GM12874 (cell line): ENCODE measurements around the gene CKMT2.

ENCODE experiments used
- TF ChIP-seq, protein P1 (sequence below): IDR thresholded peaks from 2 replicates; pipeline ENCODE4 v1.5.1; 2011; ENCODE audit warnings: low read depth, mild to moderate bottlenecking, control low read depth, low read length, moderate library complexity; ENCODE audit not compliant: insufficient read depth

The CKMT2 gene

DNA sequence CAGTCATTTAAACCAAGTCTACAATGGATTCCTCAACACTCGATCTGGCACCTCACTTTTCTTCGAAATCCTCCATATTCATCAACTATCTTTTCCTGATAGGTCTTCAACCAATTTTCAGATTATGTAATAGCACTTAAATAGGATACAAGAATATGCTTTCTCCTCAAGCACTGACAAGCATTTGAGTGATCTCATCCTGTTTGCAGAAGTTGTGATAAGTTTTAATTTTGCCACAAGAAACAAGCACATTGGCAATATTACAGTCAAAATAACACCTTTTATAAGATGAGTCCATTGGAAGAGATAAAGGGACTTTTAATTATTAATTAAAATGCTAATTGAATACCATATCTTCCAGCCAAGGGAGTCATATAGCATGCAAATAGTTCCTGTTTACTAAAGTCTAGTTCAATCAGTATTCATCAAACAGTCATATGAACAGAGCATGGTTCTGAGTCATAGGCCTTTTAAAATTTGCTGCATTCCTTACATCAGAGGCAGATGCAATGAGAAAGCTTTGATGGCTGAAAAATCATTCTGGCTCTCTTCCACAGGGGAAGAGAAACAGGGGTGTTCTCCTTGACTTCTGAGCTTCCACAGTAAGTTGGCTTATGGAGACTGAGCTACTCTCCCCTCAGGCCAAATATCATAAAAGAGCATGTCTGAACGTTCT, 35.5 kb downstream of the CKMT2 start:
- TF ChIP-seq, protein P1, sequence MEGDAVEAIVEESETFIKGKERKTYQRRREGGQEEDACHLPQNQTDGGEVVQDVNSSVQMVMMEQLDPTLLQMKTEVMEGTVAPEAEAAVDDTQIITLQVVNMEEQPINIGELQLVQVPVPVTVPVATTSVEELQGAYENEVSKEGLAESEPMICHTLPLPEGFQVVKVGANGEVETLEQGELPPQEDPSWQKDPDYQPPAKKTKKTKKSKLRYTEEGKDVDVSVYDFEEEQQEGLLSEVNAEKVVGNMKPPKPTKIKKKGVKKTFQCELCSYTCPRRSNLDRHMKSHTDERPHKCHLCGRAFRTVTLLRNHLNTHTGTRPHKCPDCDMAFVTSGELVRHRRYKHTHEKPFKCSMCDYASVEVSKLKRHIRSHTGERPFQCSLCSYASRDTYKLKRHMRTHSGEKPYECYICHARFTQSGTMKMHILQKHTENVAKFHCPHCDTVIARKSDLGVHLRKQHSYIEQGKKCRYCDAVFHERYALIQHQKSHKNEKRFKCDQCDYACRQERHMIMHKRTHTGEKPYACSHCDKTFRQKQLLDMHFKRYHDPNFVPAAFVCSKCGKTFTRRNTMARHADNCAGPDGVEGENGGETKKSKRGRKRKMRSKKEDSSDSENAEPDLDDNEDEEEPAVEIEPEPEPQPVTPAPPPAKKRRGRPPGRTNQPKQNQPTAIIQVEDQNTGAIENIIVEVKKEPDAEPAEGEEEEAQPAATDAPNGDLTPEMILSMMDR: no peak

DNA sequence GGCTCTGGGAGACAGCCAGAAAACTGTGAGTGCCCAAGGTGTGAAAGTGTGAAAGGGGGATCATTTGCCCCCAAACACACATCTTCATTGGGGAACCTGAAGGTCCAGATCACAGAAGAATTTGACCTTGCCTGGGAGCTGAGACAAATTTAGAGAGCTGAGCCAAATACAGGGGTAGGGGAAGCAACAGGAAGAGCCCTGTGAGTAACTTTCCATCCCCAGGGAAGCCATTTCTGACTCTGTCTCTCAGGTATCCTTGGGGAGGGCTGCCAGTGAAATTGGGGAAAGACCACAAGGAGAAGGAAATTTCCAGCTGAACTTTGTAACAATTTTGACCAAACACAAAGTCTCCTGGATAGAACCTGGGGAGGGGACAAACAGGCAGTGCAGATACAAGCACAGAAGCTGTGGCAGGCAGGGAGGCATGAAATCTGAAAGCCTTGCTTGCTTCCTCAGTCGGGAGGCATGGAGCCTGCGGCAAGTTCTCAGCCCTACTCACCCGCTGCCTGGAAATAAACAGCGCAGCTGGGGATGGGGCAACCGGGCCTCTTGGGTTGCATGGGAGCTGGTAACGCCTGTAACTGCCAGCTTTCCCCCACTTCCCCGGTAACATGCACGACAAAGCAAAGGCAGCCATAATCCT, 36.8 kb downstream of the CKMT2 start:
- TF ChIP-seq, protein P1: no peak

DNA sequence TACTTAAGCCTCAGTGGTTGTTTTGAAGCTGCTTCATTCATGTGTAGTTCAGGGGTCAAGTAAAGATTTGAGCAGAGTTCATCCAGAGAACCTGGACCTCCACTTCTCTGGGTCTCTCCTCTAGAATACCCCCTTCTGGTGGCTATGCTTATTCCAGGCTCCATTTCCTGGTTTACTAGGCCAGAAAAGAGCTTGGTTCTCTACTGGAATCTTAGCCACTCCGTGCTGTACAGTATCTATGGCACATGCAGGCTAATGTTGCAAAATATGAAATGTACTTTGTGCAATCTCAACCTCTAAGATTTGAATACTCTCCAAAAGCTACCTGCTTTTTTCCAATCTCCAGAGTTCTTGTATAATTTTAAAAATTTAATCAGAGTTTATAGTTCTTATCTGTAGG, 50.9 kb downstream of the CKMT2 start:
- TF ChIP-seq, protein P1: no peak

DNA sequence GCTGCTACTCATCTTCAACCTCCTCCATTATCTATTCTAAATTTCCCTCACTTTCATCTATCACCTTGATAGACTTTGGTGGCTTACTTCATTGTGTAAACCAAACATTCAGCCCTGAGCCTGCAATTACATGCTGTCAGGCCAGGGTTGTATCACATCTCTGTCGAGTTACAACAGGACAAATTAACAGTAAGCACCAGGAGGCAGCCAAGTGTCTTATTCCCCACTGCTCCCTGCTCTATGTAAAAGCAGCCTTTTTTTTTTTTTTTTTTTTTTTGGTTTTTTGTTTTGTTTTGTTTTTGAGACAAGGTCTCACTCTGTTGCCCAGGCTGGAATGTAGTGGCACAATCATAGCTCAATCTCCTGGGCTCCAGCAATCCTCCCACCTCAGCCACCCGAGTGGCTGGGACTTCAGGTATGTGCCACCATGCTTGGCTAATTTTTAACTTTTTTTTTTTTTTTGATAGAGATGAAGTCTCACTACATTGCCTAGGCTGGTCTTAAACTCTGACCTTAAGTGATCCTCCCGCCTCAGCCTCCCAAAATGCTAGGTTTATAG, 53.0 kb downstream of the CKMT2 start:
- TF ChIP-seq, protein P1: no peak

DNA sequence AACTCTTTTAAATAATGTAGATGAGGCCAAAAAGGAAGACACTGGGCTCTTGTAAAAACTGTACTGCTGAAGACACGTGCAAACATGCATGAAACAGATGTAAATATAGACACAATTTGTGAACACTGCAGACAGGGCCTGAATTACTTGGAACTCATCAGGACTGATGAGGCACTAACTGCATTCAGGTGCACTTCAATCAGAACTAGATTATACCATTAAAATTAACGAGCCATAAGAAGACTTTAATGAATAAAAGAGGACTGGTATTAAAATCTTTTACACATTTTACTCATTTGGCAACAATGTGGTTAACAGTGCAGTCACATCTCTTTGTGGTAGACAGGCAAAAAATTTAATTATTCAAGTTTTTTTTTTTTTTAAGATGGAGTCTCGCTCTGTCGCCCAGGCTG, 54.9 kb downstream of the CKMT2 start:
- TF ChIP-seq, protein P1: no peak

DNA sequence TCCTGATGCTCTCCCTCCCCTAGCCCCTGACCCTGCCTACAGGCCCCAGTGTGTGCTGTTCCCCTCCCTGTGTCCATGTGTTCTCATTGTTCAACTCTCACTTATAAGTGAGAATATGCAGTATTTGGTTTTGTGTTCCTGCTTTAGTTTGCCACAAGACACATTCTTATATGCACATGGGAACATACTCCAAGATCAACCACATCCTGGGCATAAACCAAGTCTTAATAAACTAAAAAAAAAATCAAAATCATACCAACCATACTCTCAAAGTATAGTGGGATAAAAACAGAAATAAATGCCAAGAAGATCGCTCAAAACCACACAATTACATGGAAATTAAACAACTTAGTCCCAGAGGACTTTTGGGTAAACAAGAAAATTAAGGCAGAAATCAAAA, 57.0 kb downstream of the CKMT2 start:
- TF ChIP-seq, protein P1: no peak

DNA sequence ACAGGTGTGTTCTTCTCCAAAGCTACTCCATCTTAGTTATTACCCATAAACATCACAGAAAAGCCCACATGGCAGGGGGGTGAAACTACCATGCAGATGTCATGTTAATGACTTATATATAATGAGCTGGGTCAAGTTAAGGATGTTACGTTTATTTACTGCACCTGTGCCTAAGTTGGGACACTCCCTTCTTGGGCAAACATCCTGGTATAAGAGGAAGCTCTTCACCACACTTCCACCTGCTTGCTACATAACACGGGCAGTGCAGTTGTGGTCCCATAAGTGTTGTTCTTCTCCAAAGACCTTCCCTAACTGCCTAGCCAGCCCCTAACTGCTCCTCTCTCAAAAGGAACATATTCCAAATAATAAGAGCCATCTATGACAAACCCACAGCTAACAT, 59.0 kb downstream of the CKMT2 start:
- TF ChIP-seq, protein P1: no peak
